TTC549 (cell line): ENCODE measurements around the gene ZNF275.
"Not testable (repeated sequence)": the region's sequence is repeated elsewhere in the genome, so short reads cannot be mapped to it uniquely, and the experiment has no call there.

ENCODE experiments used
- FAIRE-seq: peaks from 2 replicates; lab custom pipeline; 2012; peaks lifted over from hg19 to GRCh38; lab: Jason Lieb, UNC

Gene ZNF275

DNA sequence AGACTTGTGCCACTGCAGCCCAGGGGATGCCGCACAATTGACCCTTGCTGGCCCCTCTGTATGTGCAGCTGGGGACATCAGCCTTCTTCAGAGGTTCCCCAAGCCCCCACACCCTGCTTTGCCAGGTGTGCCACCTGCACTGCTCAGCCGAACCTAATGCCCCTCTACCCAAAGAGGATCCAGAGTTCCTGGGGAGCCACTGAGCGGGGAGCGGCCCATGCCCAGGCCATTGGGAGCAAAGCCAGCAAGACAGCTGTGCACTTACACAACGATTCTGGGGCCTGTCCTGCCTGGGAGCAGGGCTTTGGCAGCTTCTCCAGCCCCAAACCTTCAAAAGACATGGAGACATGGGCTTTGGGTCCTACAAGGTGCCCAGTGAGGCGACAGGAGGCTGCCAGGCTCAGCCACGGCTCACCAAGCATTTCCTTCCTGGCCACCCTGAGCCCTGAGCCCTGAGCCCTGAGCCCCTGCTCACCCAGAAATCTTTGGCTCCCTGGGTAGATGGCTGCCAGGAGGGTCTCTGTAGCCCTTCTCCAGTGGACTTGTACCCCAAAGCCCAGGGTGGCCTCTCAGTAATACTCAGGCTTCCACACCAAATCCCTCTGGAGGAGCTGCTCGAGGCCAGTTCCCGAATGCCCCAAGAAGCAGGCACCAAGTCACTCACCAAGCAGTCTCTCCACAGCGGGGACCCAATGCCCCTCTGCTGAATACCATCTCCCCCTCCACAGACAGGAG lies 54.2 kb downstream of the ZNF275 start:
- FAIRE-seq, result no peak

DNA sequence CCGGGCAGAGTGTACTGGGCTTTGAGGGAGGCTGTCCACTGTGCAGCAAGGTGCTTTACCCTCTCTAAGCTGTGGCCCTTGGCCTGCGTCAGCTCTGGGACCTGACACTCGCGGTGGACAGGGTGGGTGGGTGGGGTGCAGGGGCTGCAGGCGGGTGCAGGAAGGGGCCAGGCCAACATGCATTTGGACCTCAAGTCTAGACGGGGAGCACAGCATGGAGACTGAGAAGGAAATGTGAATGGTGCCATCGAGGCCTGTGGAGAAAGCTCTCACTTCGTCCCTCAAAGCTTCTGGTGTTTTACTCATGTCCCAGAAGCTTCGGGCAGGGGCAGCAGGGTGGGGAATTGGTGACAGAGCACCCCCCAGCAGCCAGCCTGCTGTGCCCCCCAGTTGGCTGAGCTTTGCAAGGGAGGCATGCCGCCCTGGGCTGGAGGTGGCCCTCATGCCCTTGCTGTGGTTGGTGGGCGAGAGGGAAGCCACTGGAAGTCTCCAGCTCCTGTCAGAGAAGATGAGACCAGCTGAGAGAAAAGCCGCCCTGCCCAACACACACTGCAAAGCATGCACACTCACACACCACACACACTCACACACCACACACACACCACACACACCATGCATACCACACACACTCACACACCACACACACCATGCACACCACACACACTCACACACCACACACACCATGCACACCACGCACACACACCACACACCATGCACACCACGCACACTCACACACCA lies 54.9 kb downstream of the ZNF275 start:
- no peak for FAIRE-seq

GRCh38 chrX:153389460-153389768 lies 55.5 kb downstream of the ZNF275 start:
- not testable (repeated sequence) for FAIRE-seq

DNA sequence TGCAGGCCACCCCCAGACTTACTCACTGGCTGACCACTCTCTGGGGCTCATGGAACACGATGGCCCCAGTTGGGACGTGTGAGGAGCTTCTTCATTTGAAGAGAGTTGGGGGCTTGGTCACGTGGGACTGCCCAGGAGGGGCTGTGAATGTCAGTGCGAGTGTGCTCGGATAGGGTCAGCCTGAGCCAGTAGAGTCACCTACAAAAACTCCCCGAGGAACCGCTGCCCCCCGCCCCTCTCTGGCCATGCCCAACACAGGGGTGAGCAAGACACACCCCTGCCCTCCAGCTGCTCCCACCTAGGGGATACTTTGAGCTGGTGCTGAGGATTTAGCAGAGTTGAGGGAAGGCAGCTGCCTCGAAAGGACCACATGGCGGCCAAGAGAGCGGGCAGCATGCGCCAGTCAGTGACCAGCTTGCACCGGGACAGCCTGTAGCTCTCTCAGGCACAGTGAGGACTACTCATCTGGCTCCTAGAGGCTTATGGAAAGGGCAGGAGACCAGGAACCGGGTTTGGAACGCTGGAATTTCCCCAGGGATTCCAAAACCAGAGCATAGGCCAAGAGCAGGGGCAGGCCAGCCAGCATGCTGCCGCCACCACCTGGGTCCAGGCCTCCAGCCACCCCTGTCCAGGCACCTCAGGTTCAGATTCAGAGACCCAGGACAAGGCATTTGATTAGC lies 58.8 kb downstream of the ZNF275 start:
- no peak for FAIRE-seq

- FAIRE-seq, result no peak
Measured at GRCh38 chrX:153394612-153395011, 60.7 kb downstream of the ZNF275 start.

DNA sequence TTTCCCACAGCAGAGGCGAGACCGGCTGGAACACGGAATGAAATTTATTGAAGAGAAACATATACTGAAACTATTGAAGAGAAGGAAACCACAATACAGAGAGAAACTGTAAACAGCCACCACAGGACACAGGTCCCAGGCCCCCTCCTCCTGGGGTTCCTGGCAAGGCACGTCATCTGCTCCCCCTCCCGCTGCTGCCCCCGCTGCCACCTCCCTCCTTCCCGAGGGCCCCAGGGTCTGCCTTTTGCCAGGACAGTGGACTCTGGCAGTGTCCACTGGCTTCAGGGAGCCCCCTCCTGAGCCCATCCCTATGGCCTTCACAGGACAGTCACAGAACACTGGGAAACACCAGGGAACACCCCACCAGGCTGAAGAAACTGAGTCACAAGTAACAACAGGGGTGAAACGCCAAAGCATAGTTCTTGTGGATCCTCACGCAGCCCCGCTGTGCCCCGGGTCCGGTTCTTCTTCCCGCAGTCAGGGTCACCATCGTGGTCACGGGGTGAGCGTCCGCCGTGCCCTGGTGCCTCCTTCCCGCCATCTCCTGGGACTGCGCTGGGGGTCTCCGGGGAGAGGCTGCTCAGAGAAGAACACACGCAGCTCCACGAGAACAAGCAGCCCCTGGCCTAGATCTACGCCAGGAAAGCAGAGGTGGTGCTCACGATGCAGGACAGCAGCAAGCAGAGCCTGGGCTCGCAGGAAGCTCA lies 61.8 kb downstream of the ZNF275 start:
- no peak for FAIRE-seq

- FAIRE-seq, result no peak
Measured at GRCh38 chrX:153396320-153397195, 62.6 kb downstream of the ZNF275 start.

DNA sequence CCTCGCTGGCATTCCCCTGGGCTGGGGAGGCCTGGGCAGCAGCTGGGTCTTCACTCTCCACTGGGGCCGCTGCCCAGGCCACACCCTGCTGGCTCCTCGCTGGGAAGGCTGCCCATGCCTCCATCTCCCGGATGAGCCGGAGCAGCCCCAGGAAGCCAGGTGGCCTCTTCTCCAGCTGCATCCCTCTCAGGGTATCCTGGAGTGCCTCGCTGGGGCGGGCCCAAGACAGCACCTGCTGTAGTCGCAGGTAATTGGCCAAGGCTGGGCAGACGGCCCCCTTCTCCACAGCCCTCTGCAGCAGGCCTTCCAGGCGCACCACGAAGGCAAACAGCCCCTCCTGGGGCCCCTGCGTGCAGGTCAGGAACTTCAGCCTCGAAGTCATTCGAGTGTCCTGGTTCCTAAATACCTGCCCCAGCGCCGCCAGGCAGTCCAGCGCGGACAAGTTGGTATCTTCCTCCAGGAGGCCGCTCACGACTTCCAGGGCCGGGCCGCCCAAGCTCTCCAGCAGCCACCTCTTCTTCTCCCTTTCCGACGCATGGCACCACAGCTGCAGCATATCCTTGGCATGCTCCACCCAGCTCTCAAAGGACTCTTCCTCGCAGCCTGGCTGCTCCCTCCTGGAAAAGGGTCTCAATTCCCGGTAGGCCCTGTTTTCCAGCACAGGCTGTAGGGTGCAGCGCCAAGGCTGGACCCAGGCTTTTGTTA lies 63.5 kb downstream of the ZNF275 start:
- FAIRE-seq, result no peak

DNA sequence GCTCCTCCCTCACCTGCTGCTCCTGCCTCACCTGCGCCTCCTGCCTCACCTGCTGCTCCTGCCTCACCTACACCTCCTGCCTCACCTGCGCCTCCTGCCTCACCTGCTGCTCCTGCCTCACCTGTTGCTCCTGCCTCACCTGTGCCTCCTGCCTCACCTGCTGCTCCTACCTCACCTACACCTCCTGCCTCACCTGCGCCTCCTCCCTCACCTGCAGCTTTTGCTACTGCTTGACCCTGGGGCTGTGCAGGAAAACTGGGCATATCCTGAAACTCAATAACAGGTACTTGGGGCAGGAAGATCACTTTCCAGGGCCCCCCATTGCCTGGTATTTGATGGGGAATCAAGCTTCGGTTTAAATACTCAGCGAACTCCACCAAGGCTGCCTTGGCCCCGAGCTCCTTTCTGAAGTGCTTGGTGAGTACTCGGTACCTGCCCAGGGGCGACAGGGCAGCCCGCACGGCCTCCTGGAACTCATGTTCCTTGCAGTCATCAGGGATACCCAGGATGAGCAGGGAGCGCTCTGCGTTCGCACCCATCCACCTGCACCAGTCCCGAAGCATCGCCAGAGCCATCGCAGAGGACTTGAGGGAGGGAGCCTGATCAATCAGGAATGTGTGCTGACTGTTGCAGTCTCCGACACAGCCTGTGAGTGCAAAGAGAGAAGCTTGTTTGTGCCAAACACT lies 64.5 kb downstream of the ZNF275 start:
- FAIRE-seq, result no peak

DNA sequence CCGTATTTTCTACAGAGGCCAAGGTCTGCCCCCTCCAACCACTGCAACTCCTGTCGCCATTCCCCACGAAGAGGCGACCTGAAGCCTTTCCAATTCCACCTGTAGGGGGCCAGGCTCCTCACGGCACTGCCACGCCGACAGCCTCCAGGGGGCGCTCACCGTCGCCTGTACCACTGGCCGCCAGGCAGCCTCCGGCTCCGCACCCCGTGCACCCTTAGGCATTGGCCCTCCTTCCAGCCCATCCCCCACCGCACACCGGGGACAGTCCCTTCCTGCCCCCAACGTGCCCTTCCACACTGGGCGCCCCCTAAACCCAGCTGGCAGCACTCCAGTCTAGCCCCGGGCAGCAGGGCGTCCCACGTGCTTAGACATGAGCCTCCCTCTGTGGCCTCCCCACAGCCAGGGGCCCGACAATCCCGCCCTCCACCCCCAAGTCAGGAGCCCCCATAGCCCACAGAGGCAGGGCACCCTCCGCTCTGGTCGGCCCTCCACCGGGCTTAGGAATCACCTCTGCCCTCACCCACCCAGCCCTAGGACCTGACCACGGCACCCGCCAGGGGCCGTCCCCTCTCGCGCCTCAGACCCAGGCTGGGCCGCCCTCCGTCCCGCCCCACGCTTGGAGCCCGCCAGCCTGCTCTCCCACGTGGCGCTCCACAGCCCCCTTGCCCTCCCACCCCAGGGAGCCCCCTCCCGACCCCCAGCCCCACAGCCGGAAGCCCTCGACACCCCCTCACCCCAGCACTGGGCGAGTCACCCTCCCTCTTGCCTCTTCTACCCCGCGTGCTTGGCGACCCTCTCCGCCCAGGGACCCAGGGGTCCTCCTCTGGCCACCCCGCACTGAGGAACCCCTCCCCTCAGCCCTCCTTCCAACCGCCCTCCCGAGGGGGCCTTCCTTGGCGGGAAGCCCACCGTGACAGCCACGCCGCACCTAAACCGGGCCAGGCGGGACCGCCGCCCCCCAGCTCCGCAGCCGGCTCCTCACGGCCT lies 66.5 kb downstream of the ZNF275 start:
- no peak for FAIRE-seq

GRCh38 chrX:153401133-153401764 lies 67.3 kb downstream of the ZNF275 start, which contains the start of gene PNMA6E:
PNMA6E (minus strand) TSS chrX:153401350; CDS start chrX:153398849, 2,501 bp downstream.
- FAIRE-seq, result no peak
